GM19468 (cell line): ENCODE measurements around the gene ADAR.

ENCODE experiments used
- ATAC-seq: cut with Tn5 transposase; IDR thresholded peaks from one replicate; pipeline ENCODE4 v1.9.1; 2021; ENCODE audit warnings: mild to moderate bottlenecking, moderate library complexity, moderate number of reproducible peaks; ENCODE audit not compliant: unreplicated experiment; ENCODE audit errors: extremely low read depth

ADAR gene

DNA sequence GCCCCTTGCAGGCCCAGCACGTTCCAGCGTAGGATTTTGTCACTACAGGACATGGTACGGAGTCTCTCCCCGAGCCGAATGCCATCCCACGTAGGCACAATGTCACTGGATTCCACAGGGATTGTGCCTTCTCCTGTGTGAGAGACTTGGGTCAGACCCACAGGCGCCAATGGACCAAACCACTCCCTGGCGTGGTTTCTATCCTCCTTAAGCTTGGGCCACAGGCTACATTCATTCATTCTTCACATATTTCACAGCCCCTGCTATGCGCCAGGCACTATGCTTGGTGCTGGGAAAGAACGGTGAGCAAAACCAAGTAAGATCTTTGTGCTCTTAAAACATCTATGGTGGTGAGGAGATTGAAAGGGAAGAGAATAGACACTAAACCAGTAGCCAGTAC, 21.8 kb downstream of the ADAR start:
- no peak for ATAC-seq

DNA sequence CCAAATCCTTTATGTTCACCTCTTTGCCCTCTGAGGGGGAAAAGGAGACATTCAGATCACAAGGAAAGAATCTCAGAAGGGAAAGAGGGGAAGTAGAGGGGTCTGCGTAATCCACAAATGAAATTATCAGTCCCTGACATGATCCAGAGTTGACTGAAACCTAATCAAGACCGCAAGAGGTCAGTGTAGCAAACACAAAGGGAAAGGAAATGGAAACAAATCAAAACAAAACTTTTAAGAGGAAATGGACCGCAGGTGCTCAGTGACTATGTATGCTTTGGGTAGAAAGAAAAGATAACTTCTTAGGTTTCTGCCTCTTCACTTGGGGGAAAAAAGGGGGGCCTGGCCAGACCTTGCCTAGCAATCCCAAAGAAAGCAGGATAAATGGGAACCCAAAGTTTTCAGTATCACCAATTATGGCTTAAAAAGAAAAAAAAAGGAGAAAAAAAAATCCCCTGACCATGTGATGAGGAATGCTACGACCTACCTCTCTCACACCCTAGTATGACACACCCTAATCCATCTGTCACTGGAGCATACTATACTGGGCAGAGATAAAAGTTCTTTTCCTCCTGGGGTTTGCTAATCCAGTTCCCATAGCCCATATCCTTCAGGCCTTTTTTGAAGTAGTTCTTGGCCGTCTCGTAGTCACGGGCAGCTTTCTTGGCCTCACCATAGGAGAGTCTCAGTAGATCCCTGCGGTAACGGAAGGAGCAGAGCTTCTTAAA, 23.6 kb downstream of the ADAR start:
- ATAC-seq, result no peak

DNA sequence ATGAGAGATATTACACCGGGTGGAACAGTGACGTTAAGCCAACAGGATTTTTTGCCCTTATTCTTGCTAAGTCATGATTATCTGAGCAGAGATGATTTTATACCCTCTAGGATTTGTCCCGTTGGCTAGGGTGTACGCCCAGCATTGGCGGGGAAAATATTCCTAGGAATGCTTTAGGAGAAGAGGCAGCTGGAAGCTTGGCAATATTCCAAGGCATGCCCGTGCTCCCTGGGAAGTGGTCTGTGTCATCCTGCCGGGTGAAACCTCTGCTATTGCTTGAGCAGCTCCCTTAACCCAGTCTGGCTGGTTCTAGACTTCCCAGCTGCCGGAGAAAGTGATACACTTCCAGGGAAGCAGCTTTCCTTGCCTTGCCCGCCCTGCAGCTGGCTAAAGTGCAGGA, 24.2 kb downstream of the ADAR start:
- ATAC-seq, result no peak

DNA sequence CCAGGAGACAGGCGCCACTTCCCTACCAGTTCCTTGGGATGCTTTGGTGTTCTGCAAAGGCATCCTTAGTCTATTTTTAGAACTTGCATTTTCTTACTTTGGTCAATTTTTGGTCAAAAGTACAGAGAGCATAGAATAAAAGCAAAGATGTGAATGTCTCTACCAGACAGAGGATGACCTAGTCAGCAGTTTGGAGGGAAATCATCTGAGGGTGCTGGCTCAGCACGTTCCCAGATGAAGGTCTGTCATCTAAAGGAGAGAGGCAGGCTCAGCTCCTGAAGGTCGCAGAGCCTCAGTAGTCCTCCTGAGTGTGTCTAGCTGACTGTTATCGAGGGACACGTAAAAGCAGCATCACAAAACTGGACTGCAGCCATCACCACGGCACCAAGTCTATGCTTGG, 25.1 kb downstream of the ADAR start:
- ATAC-seq, result no peak

DNA sequence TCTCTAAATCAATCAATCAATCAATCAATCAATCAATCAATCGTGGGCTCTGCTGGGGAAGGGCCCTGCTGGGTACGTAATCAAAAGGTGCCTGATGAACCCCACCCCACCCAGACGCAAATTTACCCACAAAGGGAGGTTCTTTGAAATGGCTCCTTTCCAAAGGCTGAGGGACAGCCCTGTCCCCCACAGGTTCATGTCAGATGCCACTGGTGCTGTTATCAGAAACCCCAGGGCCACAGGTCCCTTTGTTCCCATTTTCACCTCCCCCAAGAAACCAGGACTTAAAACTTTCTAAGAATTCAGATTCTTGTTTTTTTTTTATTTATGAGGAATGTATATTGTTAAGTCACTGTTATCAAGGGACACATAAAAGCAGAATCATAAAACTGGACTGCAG, 26.2 kb downstream of the ADAR start:
- ATAC-seq, result no peak

DNA sequence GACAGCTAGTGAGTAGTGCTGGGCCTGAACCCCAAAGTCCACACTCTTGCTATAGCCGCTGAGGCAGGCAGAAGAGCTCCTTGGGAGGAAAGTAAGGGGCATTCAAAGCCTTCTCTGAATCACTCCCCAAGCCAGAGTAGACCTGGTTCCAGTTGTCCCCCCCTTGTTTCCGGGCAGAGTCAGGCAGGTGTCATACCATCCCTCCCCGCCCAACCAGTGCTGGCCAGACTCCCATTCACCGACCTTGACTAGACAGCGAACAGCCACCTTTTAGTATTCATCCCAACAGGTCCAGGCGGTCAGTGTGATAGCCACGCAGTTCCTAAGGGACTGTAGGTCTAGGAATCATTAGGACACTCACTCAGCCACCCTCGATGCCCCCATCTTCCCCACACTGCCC, 28.6 kb downstream of the ADAR start:
- ATAC-seq, result no peak

DNA sequence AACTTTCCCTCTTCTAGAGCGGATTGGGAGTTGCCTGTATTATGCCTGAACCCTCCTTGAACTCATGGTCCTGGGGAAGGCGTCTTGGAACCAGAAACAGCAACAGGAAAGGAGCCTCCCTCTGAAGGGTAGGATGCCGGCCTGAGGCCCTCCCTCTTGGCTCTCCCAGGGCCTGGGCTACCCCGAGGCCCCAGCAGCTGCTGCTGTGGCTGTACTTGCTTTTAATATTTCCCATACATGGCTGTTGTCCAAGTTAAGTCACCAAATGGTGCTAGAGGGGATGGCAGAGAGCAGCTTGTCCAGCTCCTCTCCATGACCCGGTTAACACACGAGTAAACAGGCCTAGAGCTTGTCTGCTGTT, 29.9 kb downstream of the ADAR start:
- ATAC-seq, result no peak

DNA sequence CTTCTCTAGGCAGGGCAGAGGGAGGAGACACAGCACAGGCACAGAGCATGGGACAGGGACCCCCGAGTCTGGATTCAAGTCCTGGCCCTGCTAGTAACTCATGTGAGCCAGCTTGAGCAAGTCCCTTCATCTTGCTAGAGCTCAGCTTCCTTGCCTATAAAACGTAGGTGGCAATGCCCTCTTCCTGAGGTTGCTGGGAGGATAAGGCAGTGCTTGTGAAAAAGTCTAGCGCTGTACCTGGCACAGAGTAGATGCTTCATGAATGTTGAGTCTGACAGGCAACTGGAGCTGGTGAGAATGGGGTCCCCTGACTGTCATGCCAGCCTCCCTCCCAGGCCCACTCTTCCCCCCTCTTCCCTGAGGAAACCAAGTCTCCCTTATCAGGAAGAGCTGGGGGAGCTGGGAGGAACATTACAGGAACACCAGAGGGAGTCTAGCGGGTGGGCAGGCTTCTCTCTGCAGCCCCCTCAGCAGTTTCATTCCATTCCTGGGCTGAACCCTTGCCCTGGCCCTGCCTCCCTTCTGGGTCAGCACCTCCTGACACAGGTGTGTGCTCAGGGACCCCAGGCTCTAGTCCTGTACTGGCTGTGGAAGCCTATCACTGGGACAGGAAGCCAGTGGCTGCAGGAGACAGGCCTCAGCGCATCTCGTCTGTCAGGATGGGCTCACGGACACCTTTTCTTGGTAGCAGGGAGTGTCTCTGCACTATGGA, 30.5 kb downstream of the ADAR start:
- ATAC-seq, result no peak

DNA sequence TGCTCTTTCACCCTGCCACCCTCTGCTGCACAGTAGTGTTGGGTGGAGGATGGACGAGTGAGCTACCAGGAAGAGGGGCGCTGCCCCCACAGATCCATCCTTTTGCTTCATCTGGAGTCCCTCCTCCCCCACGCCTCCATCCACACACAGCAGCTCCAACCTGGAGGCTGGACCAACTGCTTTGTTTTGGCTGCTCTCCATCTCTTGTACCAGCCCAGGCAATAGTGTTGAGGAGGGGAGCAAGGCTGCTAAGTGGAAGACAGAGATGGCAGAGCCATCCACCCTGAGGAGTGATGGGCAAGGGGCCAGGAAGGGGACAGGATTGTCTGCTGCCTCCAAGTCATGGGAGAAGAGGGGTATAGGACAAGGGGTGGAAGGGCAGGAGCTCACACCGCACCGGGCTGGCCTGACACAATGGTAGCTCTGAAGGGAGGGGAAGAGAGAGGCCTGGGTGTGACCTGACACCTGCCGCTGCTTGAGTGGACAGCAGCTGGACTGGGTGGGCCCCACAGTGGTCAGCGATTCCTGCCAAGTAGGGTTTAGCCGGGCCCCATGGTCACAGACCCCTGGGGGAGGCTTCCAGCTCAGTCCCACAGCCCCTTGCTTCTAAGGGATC, 31.9 kb downstream of the ADAR start:
- no peak for ATAC-seq

DNA sequence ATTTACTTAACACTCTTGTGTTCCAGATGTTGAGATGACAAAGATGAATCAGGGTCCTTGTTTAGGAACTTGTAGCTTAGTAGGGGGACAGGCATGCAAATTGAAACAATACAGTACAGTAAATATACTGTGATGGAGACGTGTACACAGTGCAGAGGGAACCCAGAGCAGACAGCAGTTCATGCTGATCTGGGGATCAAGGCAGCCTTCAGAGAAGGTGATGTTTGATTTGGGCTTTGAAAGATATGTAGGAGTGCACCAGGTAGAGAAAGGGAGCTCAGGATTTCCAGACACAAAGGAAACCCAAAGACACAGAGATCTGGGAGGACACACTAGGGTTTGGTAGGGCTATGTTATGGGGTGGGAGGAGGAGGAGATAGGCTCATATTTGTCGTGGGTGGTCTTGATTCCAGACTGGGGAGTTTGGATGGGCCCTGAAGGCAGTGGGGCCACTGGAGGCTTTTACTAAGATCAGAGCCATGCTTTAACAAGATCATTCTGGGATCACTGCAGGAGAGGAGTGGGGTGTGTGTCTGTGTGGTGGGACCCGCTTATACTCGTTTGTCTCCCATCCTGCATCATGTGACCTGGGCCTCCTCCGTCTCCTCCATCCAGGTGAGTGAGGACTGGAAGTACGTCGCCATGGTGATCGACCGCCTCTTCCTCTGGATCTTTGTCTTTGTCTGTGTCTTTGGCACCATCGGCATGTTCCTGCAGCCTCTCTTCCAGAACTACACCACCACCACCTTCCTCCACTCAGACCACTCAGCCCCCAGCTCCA, 32.6 kb downstream of the ADAR start:
- no peak for ATAC-seq

DNA sequence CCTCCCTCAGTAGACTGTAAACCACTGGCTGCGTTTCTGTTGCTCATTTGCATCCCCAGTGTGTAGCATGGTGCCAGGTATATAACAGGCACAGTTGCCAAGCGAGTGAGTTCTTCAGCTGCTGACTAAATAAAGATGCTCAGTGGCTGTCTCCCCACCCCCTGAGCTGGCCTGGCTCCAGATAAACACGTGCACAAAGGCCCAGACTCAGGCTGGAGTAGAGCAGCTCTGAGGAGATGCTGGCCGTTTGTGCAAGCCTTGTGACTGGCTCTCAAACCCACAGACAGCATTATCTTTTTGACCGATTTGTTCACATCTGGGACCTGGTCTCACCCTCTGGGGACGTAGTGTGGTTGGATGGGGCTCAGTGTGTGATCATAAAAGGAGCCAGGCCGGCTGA, 33.3 kb downstream of the ADAR start:
- no peak for ATAC-seq

DNA sequence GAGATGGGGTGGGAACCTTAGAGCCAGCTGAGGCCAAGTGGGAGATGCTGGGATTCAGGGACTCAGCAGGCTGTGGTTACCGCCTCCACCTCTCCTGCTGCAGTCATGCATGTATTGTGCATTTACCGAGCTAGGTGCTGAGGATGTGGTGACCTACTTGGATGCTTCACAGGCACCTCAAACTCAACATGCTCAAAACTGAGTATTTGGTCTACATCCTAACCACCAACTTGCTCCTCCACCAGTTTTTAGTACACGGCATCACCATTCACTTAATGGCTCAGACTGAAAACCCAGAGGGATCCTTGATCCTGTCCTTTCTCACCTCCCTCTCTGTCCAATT, 34.8 kb downstream of the ADAR start:
- ATAC-seq, result no peak

DNA sequence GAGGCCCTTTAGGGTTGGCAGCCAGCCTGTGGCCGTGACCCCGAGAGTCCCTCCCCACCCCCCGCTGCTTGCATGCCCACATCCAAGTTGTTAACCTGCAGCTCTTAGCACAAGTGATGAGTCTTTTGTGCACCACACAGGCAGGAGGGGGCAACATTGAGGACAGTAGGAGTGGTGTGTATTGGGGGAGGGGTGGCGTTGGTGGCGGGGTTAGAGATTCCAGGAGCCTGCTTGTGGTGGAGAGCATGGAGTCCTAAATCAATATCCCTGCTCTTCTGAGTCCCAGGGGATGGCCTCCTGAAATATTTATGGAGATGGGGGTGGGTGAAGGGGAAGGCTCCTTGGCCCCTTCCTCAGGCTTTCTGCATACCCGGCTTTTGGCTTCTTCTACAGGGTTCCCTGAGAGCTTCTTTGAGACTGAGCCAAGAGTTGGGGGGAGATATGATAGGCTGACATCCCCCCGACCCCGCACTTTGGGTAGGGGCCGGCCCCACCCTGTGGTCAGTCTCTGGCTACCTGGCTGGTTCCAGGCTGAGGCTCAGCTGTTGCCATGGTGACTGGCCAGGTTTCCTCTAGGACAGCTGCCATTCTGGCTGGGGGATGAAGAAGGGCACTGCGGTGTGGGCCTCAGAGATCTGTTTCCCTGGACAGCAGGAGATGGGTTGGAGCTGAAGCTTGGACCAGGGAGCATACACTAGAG, 35.4 kb downstream of the ADAR start:
- no peak for ATAC-seq

DNA sequence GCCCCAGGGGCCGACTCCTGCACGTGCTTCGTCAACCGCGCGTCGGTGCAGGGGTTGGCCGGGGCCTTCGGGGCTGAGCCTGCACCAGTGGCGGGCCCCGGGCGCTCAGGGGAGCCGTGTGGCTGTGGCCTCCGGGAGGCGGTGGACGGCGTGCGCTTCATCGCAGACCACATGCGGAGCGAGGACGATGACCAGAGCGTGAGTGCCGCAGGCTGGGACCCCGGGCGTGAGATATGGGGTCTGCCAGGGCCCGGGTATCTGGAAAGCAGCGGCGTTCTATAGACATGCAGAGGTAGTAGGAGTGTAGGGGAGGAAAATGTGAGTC, 36.1 kb downstream of the ADAR start:
- no peak for ATAC-seq

DNA sequence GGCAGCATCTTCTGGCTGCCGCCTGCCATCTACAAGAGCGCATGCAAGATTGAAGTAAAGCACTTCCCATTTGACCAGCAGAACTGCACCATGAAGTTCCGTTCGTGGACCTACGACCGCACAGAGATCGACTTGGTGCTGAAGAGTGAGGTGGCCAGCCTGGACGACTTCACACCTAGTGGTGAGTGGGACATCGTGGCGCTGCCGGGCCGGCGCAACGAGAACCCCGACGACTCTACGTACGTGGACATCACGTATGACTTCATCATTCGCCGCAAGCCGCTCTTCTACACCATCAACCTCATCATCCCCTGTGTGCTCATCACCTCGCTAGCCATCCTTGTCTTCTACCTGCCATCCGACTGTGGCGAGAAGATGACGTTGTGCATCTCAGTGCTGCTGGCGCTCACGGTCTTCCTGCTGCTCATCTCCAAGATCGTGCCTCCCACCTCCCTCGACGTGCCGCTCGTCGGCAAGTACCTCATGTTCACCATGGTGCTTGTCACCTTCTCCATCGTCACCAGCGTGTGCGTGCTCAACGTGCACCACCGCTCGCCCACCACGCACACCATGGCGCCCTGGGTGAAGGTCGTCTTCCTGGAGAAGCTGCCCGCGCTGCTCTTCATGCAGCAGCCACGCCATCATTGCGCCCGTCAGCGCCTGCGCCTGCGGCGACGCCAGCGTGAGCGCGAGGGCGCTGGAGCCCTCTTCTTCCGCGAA, 36.6 kb downstream of the ADAR start:
- no peak for ATAC-seq

DNA sequence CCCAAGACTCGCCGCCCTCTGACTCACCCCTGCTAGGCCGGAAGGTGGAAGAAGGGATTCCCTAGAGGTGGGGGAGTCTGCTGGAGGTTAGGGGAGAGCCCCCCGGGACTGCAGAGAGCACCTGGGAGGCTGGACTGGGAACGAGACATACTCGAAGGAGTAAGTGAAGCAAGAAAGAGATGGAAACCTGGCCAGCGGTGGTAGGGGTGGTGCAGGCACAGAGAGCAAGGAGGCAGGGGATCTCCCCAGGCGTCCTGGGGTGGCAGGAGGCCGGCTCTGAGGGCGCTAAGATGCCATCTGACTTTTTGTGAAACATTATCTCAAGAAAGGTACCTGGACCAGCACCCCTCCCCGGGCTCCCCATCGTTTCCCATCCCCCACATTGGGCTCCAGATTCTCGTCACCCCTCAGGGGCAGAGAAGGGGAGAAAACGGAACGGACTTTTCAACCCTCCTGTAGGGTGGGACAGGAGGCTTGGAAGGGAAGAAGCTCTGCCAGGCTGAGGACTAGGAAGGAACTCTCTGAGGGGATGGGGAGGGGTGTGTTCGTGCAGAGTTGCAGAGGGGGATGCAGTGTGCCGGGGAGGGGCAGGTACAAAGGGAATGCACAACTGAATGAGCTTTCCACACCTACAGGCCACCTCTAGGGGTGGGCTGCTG, 39.7 kb downstream of the ADAR start:
- ATAC-seq, result no peak

DNA sequence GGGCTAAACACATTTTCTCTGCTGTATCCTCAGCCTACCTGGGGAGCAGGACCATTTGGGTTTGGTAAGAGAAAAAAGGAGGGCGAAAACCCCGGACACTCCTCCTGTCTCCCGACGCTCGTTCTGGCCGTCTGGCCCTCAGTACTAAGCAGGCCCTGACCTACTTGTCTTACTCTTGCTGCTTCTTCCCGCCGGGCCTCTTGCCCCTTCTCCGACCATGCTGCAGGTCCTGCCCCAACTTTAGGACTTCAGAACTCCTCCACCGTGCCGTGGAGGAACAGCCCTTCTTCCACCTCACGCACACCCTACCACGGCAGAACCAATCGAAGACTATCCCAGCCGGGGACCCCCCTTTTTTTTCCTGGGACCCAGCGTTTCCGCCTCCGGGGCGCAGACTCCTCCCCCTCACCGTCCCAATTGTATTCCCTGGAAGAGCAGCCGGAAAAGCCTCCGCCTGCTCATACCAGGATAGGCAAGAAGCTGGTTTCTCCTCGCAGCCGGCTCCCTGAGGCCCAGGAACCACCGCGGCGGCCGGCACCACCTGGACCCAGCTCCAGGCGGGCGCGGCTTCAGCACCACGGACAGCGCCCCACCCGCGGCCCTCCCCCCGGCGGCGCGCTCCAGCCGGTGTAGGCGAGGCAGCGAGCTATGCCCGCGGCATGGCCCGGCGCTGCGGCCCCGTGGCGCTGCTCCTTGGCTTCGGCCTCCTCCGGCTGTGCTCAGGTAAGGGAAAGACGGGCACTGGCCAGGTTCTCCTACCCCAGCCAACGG, 40.4 kb downstream of the ADAR start, which contains the start of gene CHRNB2:
TSS of gene CHRNB2 (plus strand) at position 393 of the 771 bp plus-strand sequence. CDS start at position 660, 267 bp downstream.
- ATAC-seq, result no peak

DNA sequence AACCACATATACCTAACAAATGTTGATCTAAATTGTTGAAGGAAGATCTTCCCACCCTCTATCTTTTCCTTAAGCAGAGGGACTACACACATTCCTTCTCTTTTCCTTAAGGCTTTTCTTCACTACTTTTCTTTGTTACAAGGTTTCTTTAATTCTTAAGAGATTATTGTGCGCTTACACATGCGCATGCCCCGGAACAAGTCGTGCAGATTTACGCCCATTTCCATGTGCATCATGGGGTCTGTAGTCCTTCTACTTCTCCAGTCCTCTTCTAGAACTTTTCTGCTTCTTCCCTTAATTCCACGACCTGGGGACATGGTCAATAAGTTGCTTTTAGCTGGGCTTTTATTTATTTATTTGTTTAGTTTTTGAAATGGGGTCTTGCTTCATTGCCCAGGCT, 42.1 kb downstream of the ADAR start:
- no peak for ATAC-seq
